ENCODE results near the gene ZBTB16.

GRCh38 chr11:114236829-114237228 lies 177.3 kb downstream of the ZBTB16 start:
- no peak for TF ChIP-seq EP300 (IDR thresholded peaks at IDR 0.05)
- no peak for TF ChIP-seq CTCF (IDR thresholded peaks at IDR 0.05)

Data from ovary (tissue), 3 donors.